ENCODE measurements around the gene F12.

The F12 gene

GRCh38 chr5:177427211-177427822 is 18.0 kb upstream of the F12 start:
- H3K18ac ChIP-seq (ENCODE audit: low read depth in 1 of 2, low read length in 2 of 2) = peak overlapping the region; percentile 86 to 97
- H3K4ac ChIP-seq (ENCODE audit: low read depth in 1 of 2, low read length in 2 of 2) = peak overlapping the region; percentile 43 to 77
- peak overlapping the region in 1 of 2 experiments; percentile 56 for H2BK12ac ChIP-seq (ENCODE audit: low read length in 2 of 2)
- no peak overlapping the region for H4K91ac ChIP-seq (ENCODE audit: low read length)
- peak overlapping the region; percentile 57 for H2BK120ac ChIP-seq (ENCODE audit: low read depth, low read length)
- peak overlapping the region in 1 of 2 experiments; percentile 53 for H3K14ac ChIP-seq (ENCODE audit: low read length in 2 of 2)
- H3K27ac ChIP-seq (ENCODE audit: low read length, poor library complexity, severe bottlenecking) = no peak overlapping the region
- peak overlapping the region; percentile 93 for H3K9ac ChIP-seq (ENCODE audit: low read length)
- peaks cover 13 to 27% of the 10 kb centered on the region in 2 experiments for H3K36me3 ChIP-seq (ENCODE audit: control insufficient read depth in 1 of 2, insufficient read depth in 2 of 2, low read depth in 1 of 2, low read length in 2 of 2)
- H3K4me2 ChIP-seq (ENCODE audit: low read length, poor library complexity, severe bottlenecking) = peak overlapping the region; percentile 88
- H2AK5ac ChIP-seq (ENCODE audit: low read length, severe bottlenecking) = peak overlapping the region; percentile 65
- peak overlapping the region; percentile 98 for H2BK15ac ChIP-seq (ENCODE audit: low read depth, poor library complexity, severe bottlenecking)
- H3K79me1 ChIP-seq (replicated peaks; ENCODE audit: low read length, poor library complexity, severe bottlenecking) = peaks cover 39% of the 10 kb centered on the region
- peak overlapping the region in 1 of 2 experiments; percentile 27 for H3K23ac ChIP-seq (ENCODE audit: low read length in 2 of 2)
- H3K4me1 ChIP-seq (ENCODE audit: control insufficient read depth, insufficient read depth, low read depth, low read length) = peaks cover 23% of the 10 kb centered on the region
- no peaks in the 10 kb centered on the region for H3K27me3 ChIP-seq (ENCODE audit: control insufficient read depth in 1 of 2, insufficient read depth in 1 of 2, low read length in 2 of 2)
- no peak overlapping the region for H2BK5ac ChIP-seq (ENCODE audit: low read depth, low read length, poor library complexity, severe bottlenecking)
- peak overlapping the region; percentile 67 for H2AFZ ChIP-seq (ENCODE audit: low read depth, low read length)
- H3K4me3 ChIP-seq (ENCODE audit: insufficient read depth in 1 of 2, low read depth in 1 of 2, low read length in 2 of 2) = peak overlapping the region; percentile 79 to 90
- no peaks in the 10 kb centered on the region for H3K9me3 ChIP-seq (ENCODE audit: control insufficient read depth, low read length)
- WGBS = 26% methylated on average over 11 of the region's 11 CpGs
- no peak overlapping the region for H4K8ac ChIP-seq (ENCODE audit: low read length)
- DNase-seq = peak; percentile 33

GRCh38 chr5:177426566-177427210 is 17.3 kb upstream of the F12 start, which contains the start of gene GRK6:
GRK6 (plus strand) TSS chr5:177426676; CDS start chr5:177426846, 170 bp downstream.
- peaks cover 35% of the 10 kb centered on the region for H3K79me1 ChIP-seq (replicated peaks; ENCODE audit: low read length, poor library complexity, severe bottlenecking)
- H4K91ac ChIP-seq (ENCODE audit: low read length) = peak within 1 kb of the TSS; percentile 86
- H3K27ac ChIP-seq (ENCODE audit: low read length, poor library complexity, severe bottlenecking) = peak within 1 kb of the TSS; percentile 95
- H2BK12ac ChIP-seq (ENCODE audit: low read length in 2 of 2) = peak within 1 kb of the TSS; percentile 66 to 93
- peak within 1 kb of the TSS; percentile 3 to 27 for H3K23ac ChIP-seq (ENCODE audit: low read length in 2 of 2)
- no peaks in the 10 kb centered on the region for H3K9me3 ChIP-seq (ENCODE audit: control insufficient read depth, low read length)
- peak within 1 kb of the TSS in 1 of 2 experiments; percentile 53 for H3K14ac ChIP-seq (ENCODE audit: low read length in 2 of 2)
- under 1% methylated on average over 58 of the region's 82 CpGs for WGBS
- H3K4me3 ChIP-seq (ENCODE audit: insufficient read depth in 1 of 2, low read depth in 1 of 2, low read length in 2 of 2) = peak within 1 kb of the TSS; percentile 79 to 90
- peak within 1 kb of the TSS; percentile 88 for H3K4me2 ChIP-seq (ENCODE audit: low read length, poor library complexity, severe bottlenecking)
- no peaks in the 10 kb centered on the region for H3K27me3 ChIP-seq (ENCODE audit: control insufficient read depth in 1 of 2, insufficient read depth in 1 of 2, low read length in 2 of 2)
- H3K18ac ChIP-seq (ENCODE audit: low read depth in 1 of 2, low read length in 2 of 2) = peak within 1 kb of the TSS; percentile 94 to 97
- H3K9ac ChIP-seq (ENCODE audit: low read length) = peak within 1 kb of the TSS; percentile 93
- H2BK5ac ChIP-seq (ENCODE audit: low read depth, low read length, poor library complexity, severe bottlenecking) = peak within 1 kb of the TSS; percentile 40
- peak within 1 kb of the TSS; percentile 67 for H2AFZ ChIP-seq (ENCODE audit: low read depth, low read length)
- peaks cover 23% of the 10 kb centered on the region for H3K4me1 ChIP-seq (ENCODE audit: control insufficient read depth, insufficient read depth, low read depth, low read length)
- H3K4ac ChIP-seq (ENCODE audit: low read depth in 1 of 2, low read length in 2 of 2) = peak within 1 kb of the TSS; percentile 71 to 77
- H3K36me3 ChIP-seq (ENCODE audit: control insufficient read depth in 1 of 2, insufficient read depth in 2 of 2, low read depth in 1 of 2, low read length in 2 of 2) = peaks cover 8 to 20% of the 10 kb centered on the region in 2 experiments
- H2BK120ac ChIP-seq (ENCODE audit: low read depth, low read length) = peak within 1 kb of the TSS; percentile 71
- DNase-seq = peak; percentile 48
- peak within 1 kb of the TSS; percentile 95 for H4K8ac ChIP-seq (ENCODE audit: low read length)
- peak within 1 kb of the TSS; percentile 65 for H2AK5ac ChIP-seq (ENCODE audit: low read length, severe bottlenecking)
- H2BK15ac ChIP-seq (ENCODE audit: low read depth, poor library complexity, severe bottlenecking) = peak within 1 kb of the TSS; percentile 98

GRCh38 chr5:177425801-177426565 is 16.6 kb upstream of the F12 start:
- DNase-seq = peak; percentile 100
- Histone ChIP-seq H4K8ac (ENCODE audit: low read length) (peak overlapping the region; percentile 95), H3K79me1 (replicated peaks; ENCODE audit: low read length, poor library complexity, severe bottlenecking) (peaks cover 30% of the 10 kb centered on the region), H3K4me3 (ENCODE audit: insufficient read depth in 1 of 2, low read depth in 1 of 2, low read length in 2 of 2) (peak overlapping the region; percentile 70 to 82), H2BK5ac (ENCODE audit: low read depth, low read length, poor library complexity, severe bottlenecking) (peak overlapping the region; percentile 40), H2AK5ac (ENCODE audit: low read length, severe bottlenecking) (peak overlapping the region; percentile 58), H2BK12ac (ENCODE audit: low read length in 2 of 2) (no peak overlapping the region), H3K23ac (ENCODE audit: low read length in 2 of 2) (no peak overlapping the region), H3K9ac (ENCODE audit: low read length) (peak overlapping the region; percentile 91), H3K4me2 (ENCODE audit: low read length, poor library complexity, severe bottlenecking) (peak overlapping the region; percentile 76), H2BK120ac (ENCODE audit: low read depth, low read length) (peak overlapping the region; percentile 71), H4K91ac (ENCODE audit: low read length) (peak overlapping the region; percentile 86), H3K4me1 (ENCODE audit: control insufficient read depth, insufficient read depth, low read depth, low read length) (peaks cover 23% of the 10 kb centered on the region), H3K4ac (ENCODE audit: low read depth in 1 of 2, low read length in 2 of 2) (peak overlapping the region; percentile 68 to 71), H3K18ac (ENCODE audit: low read depth in 1 of 2, low read length in 2 of 2) (peak overlapping the region; percentile 86 to 94), H3K36me3 (ENCODE audit: control insufficient read depth in 1 of 2, insufficient read depth in 2 of 2, low read depth in 1 of 2, low read length in 2 of 2) (peaks cover 5 to 13% of the 10 kb centered on the region in 2 experiments), H2BK15ac (ENCODE audit: low read depth, poor library complexity, severe bottlenecking) (peak overlapping the region; percentile 98), H3K27me3 (ENCODE audit: control insufficient read depth in 1 of 2, insufficient read depth in 1 of 2, low read length in 2 of 2) (no peaks in the 10 kb centered on the region), H3K14ac (ENCODE audit: low read length in 2 of 2) (peak overlapping the region in 1 of 2 experiments; percentile 35), H2AFZ (ENCODE audit: low read depth, low read length) (peak overlapping the region; percentile 23), H3K9me3 (ENCODE audit: control insufficient read depth, low read length) (no peaks in the 10 kb centered on the region), H3K27ac (ENCODE audit: low read length, poor library complexity, severe bottlenecking) (peak overlapping the region; percentile 95)
- WGBS = 1% methylated on average over 48 of the region's 52 CpGs
